Measurements from ENCODE around the gene MAGI1. TPM values are rescaled to one million over a fixed set of nuclear protein-coding genes. Genes with fewer than 3 reads are reported as not detected.

The MAGI1 gene
- total RNA-seq, 1 experiment from 2014 or later = 38.6 TPM

DNA sequence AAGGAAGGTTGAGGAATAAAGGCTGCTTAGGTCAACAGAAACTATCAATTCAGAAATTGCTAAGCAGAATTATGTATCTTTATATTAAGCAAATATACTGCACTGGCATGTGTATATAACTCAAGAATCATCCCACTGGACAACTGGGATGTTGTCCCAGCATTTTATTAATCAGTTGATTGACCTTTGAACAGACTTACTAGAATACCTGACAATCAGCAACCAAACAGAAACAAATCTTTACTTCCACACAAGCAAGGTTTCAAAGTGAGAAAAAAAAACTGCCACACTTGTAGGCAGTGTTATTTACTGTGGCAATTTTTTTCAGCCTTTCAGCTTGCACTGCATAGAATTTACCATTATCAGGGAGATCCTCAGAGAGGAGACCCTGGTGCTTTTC lies 218.8 kb downstream of the MAGI1 start:
- intact Hi-C loops (cut with micrococcal nuclease) = no loop called here
- ATAC-seq (no peak), DNase-seq (ENCODE audit: low read depth, low spot score) (no peak)
- Histone ChIP-seq H3K36me3 (ENCODE audit: control insufficient read depth in 1 of 2, insufficient read depth in 2 of 2, low read length in 2 of 2) (no peaks in the 10 kb centered on the region), H3K79me2 (ENCODE audit: insufficient read depth, low read length) (no peaks in the 10 kb centered on the region), H3K4me2 (ENCODE audit: low read length) (no peak overlapping the region), H3K27ac (ENCODE audit: low read depth, low read length) (no peak overlapping the region), H2AFZ (ENCODE audit: low read depth, low read length, poor library complexity, severe bottlenecking) (no peak overlapping the region), H3K27me3 (ENCODE audit: insufficient read depth, low read length) (no peaks in the 10 kb centered on the region), H4K20me1 (ENCODE audit: insufficient read depth) (no peaks in the 10 kb centered on the region), H3K4me3 (replicated peaks in 1 of 2; ENCODE audit: low read depth in 1 of 2, low read length in 2 of 2) (no peak overlapping the region), H3K9ac (ENCODE audit: low read length) (no peak overlapping the region), H3K9me2 (ENCODE audit: insufficient read depth) (no peaks in the 10 kb centered on the region), H3K9me3 (ENCODE audit: control insufficient read depth in 1 of 2, insufficient read depth in 1 of 2, low read depth in 1 of 2, low read length in 2 of 2) (no peaks in the 10 kb centered on the region), H3K4me1 (ENCODE audit: control insufficient read depth in 1 of 2, insufficient read depth in 2 of 2, low read length in 2 of 2) (no peaks in the 10 kb centered on the region)
- ChIA-PET POLR2A (no interaction called here), CTCF (no interaction called here), RAD21 (ENCODE audit: low non-redundant PET in 1 of 2, low total read pairs in 2 of 2, uncharacterized antibody in 2 of 2, unreplicated experiment in 2 of 2) (no interaction called here)
- BruUV-seq (replicated peaks) = no TSS peak
- TF ChIP-seq RAD21 (IDR thresholded peaks at IDR 0.05; ENCODE audit: low read depth) (no peak), JUND (IDR thresholded peaks at IDR 0.05) (no peak)

DNA sequence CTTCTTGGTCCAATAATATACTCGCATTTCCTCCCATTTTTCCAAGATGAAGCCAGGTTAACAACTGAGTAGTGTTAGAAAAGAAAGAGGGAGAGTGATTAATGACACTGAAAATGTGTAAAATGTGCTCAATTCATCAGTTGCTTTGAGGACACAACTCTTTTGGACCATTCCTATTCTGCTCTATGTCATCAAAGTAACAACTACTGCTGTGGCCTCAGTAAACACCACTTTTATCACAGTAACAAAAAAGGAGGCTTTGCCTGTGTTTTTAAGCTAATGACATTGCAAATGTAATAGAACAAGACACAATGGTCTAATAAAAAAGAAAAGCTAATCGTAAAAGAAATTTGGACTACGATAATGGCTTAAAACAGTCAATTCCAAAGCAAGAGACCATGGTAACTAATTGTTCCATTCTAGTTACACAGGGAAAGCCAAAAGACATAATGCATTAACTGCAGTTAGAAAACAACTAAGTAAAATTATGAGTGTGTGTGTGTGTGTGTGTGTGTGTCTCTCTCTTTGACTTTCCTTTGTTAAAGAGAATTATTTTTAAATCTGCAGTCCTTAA lies 221.1 kb downstream of the MAGI1 start:
- POLR2A ChIA-PET = no interaction called here
- RAD21 ChIA-PET (ENCODE audit: low non-redundant PET in 1 of 2, low total read pairs in 2 of 2, uncharacterized antibody in 2 of 2, unreplicated experiment in 2 of 2) = no interaction called here
- no peaks in the 10 kb centered on the region for H3K9me2 ChIP-seq (ENCODE audit: insufficient read depth)
- no peak overlapping the region for H2AFZ ChIP-seq (ENCODE audit: low read depth, low read length, poor library complexity, severe bottlenecking)
- DNase-seq (ENCODE audit: low read depth, low spot score) (no peak), ATAC-seq (no peak)
- no peak overlapping the region for H3K9ac ChIP-seq (ENCODE audit: low read length)
- no peaks in the 10 kb centered on the region for H3K27me3 ChIP-seq (ENCODE audit: insufficient read depth, low read length)
- H3K36me3 ChIP-seq (ENCODE audit: control insufficient read depth in 1 of 2, insufficient read depth in 2 of 2, low read length in 2 of 2) = no peaks in the 10 kb centered on the region
- no peak overlapping the region for H3K27ac ChIP-seq (ENCODE audit: low read depth, low read length)
- no peak for TF ChIP-seq POLR2A (IDR thresholded peaks at IDR 0.05; ENCODE audit: borderline replicate concordance, extremely low read depth, insufficient read depth, insufficient read length)
- TF ChIP-seq RAD21 (IDR thresholded peaks at IDR 0.05; ENCODE audit: low read depth) = no peak
- TF ChIP-seq EZH2phosphoT487 (IDR thresholded peaks at IDR 0.05; ENCODE audit: borderline replicate concordance) = no peak
- TF ChIP-seq POLR2AphosphoS5 (IDR thresholded peaks at IDR 0.05; ENCODE audit: low read depth, low read length) = no peak
- no peak for TF ChIP-seq ATF3 (IDR thresholded peaks at IDR 0.05)
- TF ChIP-seq SP1 (IDR thresholded peaks at IDR 0.05; ENCODE audit: low read depth) = no peak
- no peak for TF ChIP-seq FOSL1 (IDR thresholded peaks at IDR 0.05; ENCODE audit: low read depth)
- TF ChIP-seq EGR1 (IDR thresholded peaks at IDR 0.05; ENCODE audit: low read depth) = no peak
- no peak for TF ChIP-seq CBX3 (IDR thresholded peaks at IDR 0.05; ENCODE audit: low read depth)
- no peak for TF ChIP-seq CTCF (IDR thresholded peaks at IDR 0.05 in 2 of 3, conservative IDR thresholded peaks at IDR 0.05 in 1 of 3; ENCODE audit: borderline replicate concordance in 1 of 3, insufficient read depth in 1 of 3, low read depth in 2 of 3, low read length in 2 of 3)
- no peak for TF ChIP-seq JUND (IDR thresholded peaks at IDR 0.05)
- TF ChIP-seq SIN3A (IDR thresholded peaks at IDR 0.05; ENCODE audit: low read depth) = no peak
- no peak for TF ChIP-seq YY1 (IDR thresholded peaks at IDR 0.05; ENCODE audit: extremely low read depth, insufficient replicate concordance, low read depth, low read length)
- no peaks in the 10 kb centered on the region for H3K4me1 ChIP-seq (ENCODE audit: control insufficient read depth in 1 of 2, insufficient read depth in 2 of 2, low read length in 2 of 2)
- intact Hi-C loops (cut with micrococcal nuclease) = no loop called here
- no peaks in the 10 kb centered on the region for H3K9me3 ChIP-seq (ENCODE audit: control insufficient read depth in 1 of 2, insufficient read depth in 1 of 2, low read depth in 1 of 2, low read length in 2 of 2)
- H3K79me2 ChIP-seq (ENCODE audit: insufficient read depth, low read length) = no peaks in the 10 kb centered on the region
- no TSS peak for BruUV-seq (replicated peaks)
- no peak overlapping the region for H3K4me2 ChIP-seq (ENCODE audit: low read length)
- H4K20me1 ChIP-seq (ENCODE audit: insufficient read depth) = no peaks in the 10 kb centered on the region
- CTCF ChIA-PET = no interaction called here
- H3K4me3 ChIP-seq (replicated peaks in 1 of 2; ENCODE audit: low read depth in 1 of 2, low read length in 2 of 2) = no peak overlapping the region
